Measurements from ENCODE around the gene ICAM1. TPM values are rescaled to one million over a fixed set of nuclear protein-coding genes. Genes with fewer than 3 reads are reported as not detected.

The ICAM1 gene
- total RNA-seq, 1 experiment from 2014 or later = 23.8 TPM

GRCh38 chr19:10292789-10293636 is 22.1 kb downstream of the ICAM1 start:
- H4K20me1 ChIP-seq (ENCODE audit: insufficient read depth) = no peaks in the 10 kb centered on the region
- TF ChIP-seq CTCF (conservative IDR thresholded peaks at IDR 0.05) (no peak), EZH2 (IDR thresholded peaks at IDR 0.05; ENCODE audit: low read depth) (no peak)
- no peaks in the 10 kb centered on the region for H3K79me2 ChIP-seq (ENCODE audit: low read depth)
- H3K4me2 ChIP-seq = no peak overlapping the region
- H2AFZ ChIP-seq = no peak overlapping the region
- peaks cover 7% of the 10 kb centered on the region; the same call in 1 of the 2 replicates for H3F3A ChIP-seq (ENCODE audit: insufficient read depth, low read depth)
- no peak overlapping the region for H3K4me3 ChIP-seq
- intact Hi-C loops (cut with micrococcal nuclease; ENCODE audit: unreplicated experiment) = no loop called here
- H3K9me3 ChIP-seq (ENCODE audit: insufficient read depth, low read depth) = no peaks in the 10 kb centered on the region
- no peak overlapping the region for H3K27ac ChIP-seq
- H3K9me2 ChIP-seq (ENCODE audit: insufficient read depth) = no peaks in the 10 kb centered on the region
- BruUV-seq (replicated peaks) = no TSS peak
- DNase-seq = no peak
- POLR2A ChIA-PET (ENCODE audit: unreplicated experiment) = no interaction called here
- no peaks in the 10 kb centered on the region for H3K36me3 ChIP-seq (ENCODE audit: low read depth)
- no peaks in the 10 kb centered on the region for H3K27me3 ChIP-seq (ENCODE audit: insufficient read depth, low read depth)
- peaks cover 17% of the 10 kb centered on the region for H3K4me1 ChIP-seq (replicated peaks; ENCODE audit: insufficient read depth)
- CTCF ChIA-PET = no interaction called here

- Histone ChIP-seq H3K4me1 (replicated peaks; ENCODE audit: insufficient read depth) (peaks cover 17% of the 10 kb centered on the region), H4K20me1 (ENCODE audit: insufficient read depth) (no peaks in the 10 kb centered on the region), H3K79me2 (ENCODE audit: low read depth) (no peaks in the 10 kb centered on the region), H3K4me2 (no peak overlapping the region), H3K27ac (no peak overlapping the region), H3K4me3 (no peak overlapping the region), H3K9me2 (ENCODE audit: insufficient read depth) (no peaks in the 10 kb centered on the region), H2AFZ (no peak overlapping the region), H3K9me3 (ENCODE audit: insufficient read depth, low read depth) (no peaks in the 10 kb centered on the region), H3K36me3 (ENCODE audit: low read depth) (no peaks in the 10 kb centered on the region), H3K27me3 (ENCODE audit: insufficient read depth, low read depth) (no peaks in the 10 kb centered on the region), H3F3A (ENCODE audit: insufficient read depth, low read depth) (peaks cover 7% of the 10 kb centered on the region; the same call in 1 of the 2 replicates)
- ChIA-PET POLR2A (ENCODE audit: unreplicated experiment) (no interaction called here), CTCF (no interaction called here)
- TF ChIP-seq CTCF (conservative IDR thresholded peaks at IDR 0.05) (no peak), EZH2 (IDR thresholded peaks at IDR 0.05; ENCODE audit: low read depth) (no peak)
- BruUV-seq (replicated peaks) = no TSS peak
- intact Hi-C loops (cut with micrococcal nuclease; ENCODE audit: unreplicated experiment) = no loop called here
- DNase-seq = no peak
Observed at GRCh38 chr19:10293637-10294367, 22.9 kb downstream of the ICAM1 start.

GRCh38 chr19:10294368-10294697 is 23.4 kb downstream of the ICAM1 start:
- Histone ChIP-seq H3K79me2 (ENCODE audit: low read depth) (no peaks in the 10 kb centered on the region), H3K27ac (no peak overlapping the region), H3K27me3 (ENCODE audit: insufficient read depth, low read depth) (no peaks in the 10 kb centered on the region), H3K4me2 (no peak overlapping the region), H3K9me2 (ENCODE audit: insufficient read depth) (no peaks in the 10 kb centered on the region), H3K4me1 (replicated peaks; ENCODE audit: insufficient read depth) (peaks cover 17% of the 10 kb centered on the region), H3K9me3 (ENCODE audit: insufficient read depth, low read depth) (no peaks in the 10 kb centered on the region), H3K4me3 (no peak overlapping the region), H3F3A (ENCODE audit: insufficient read depth, low read depth) (peaks cover 7% of the 10 kb centered on the region; the same call in 1 of the 2 replicates), H3K36me3 (ENCODE audit: low read depth) (no peaks in the 10 kb centered on the region), H2AFZ (no peak overlapping the region), H4K20me1 (ENCODE audit: insufficient read depth) (no peaks in the 10 kb centered on the region)
- no peak for DNase-seq
- ChIA-PET POLR2A (ENCODE audit: unreplicated experiment) (no interaction called here), CTCF (no interaction called here)
- TF ChIP-seq EZH2 (IDR thresholded peaks at IDR 0.05; ENCODE audit: low read depth) (no peak), CTCF (conservative IDR thresholded peaks at IDR 0.05) (no peak)
- BruUV-seq (replicated peaks) = no TSS peak
- intact Hi-C loops (cut with micrococcal nuclease; ENCODE audit: unreplicated experiment) = no loop called here

Measured in PC-9 (cell line).